MM.1S (cell line): Measurements from ENCODE around the gene DNMT3A.

ENCODE experiments used
- DNase-seq: peaks from one replicate; pipeline ENCODE4 v3.0.0-alpha.2; 2015
- H2AFZ ChIP-seq: fragments of 300-600 bp; sonication (generic); 2 replicates; pipeline ENCODE4 v1.6.0; 2016; ENCODE audit warnings: antibody characterized with exemption, low read length
- H3F3A ChIP-seq: fragments of 300-600 bp; sonication (generic); 2 replicates; pipeline ENCODE4 v1.6.1; 2016; ENCODE audit warnings: mild to moderate bottlenecking, antibody characterized with exemption, low read length, moderate library complexity, mixed read lengths; ENCODE audit not compliant: insufficient read depth
- H3K27ac ChIP-seq: fragments of 300-600 bp; sonication (generic); 2 replicates; pipeline ENCODE4 v1.5.1; 2016; ENCODE audit warnings: mild to moderate bottlenecking, low read length
- H3K27me3 ChIP-seq: fragments of 300-600 bp; sonication (generic); replicated peaks from 2 replicates; pipeline ENCODE4 v1.6.0; 2016; ENCODE audit warnings: low read length; ENCODE audit not compliant: insufficient read depth
- H3K36me3 ChIP-seq: fragments of 300-600 bp; sonication (generic); replicated peaks from 2 replicates; pipeline ENCODE4 v1.6.1; 2016; ENCODE audit warnings: mild to moderate bottlenecking, low read length, mixed read lengths; ENCODE audit not compliant: insufficient read depth
- H3K4me1 ChIP-seq: fragments of 300-600 bp; sonication (generic); 2 replicates; pipeline ENCODE4 v1.6.1; 2016; ENCODE audit warnings: low read length, mixed read lengths
- H3K4me2 ChIP-seq: fragments of 300-600 bp; sonication (generic); 2 replicates; pipeline ENCODE4 v1.6.0; 2016; ENCODE audit warnings: low read depth, low read length
- H3K4me3 ChIP-seq: fragments of 300-600 bp; sonication (generic); 2 replicates; pipeline ENCODE4 v1.5.1; 2016; ENCODE audit warnings: low read length, mixed read lengths
- H3K79me2 ChIP-seq: fragments of 300-600 bp; sonication (generic); 2 replicates; pipeline ENCODE4 v1.6.1; 2016; ENCODE audit warnings: mixed run types, low read length, mixed read lengths
- H3K9ac ChIP-seq: fragments of 300-600 bp; sonication (generic); 2 replicates; pipeline ENCODE4 v1.6.1; 2016; ENCODE audit warnings: low read length, mixed read lengths
- H3K9me2 ChIP-seq: fragments of 300-600 bp; sonication (generic); replicated peaks from 2 replicates; pipeline ENCODE4 v1.6.1; 2016; ENCODE audit warnings: mild to moderate bottlenecking, low read length, mixed read lengths; ENCODE audit not compliant: insufficient read depth
- H3K9me3 ChIP-seq: fragments of 300-600 bp; sonication (generic); replicated peaks from 2 replicates; pipeline ENCODE4 v1.6.1; 2016; ENCODE audit warnings: mild to moderate bottlenecking, low read length, mixed read lengths; ENCODE audit not compliant: insufficient read depth
- H4K20me1 ChIP-seq: fragments of 300-600 bp; sonication (generic); 2 replicates; pipeline ENCODE4 v1.6.1; 2016; ENCODE audit warnings: mild to moderate bottlenecking, low read length, moderate library complexity, mixed read lengths; ENCODE audit not compliant: insufficient read depth
- EZH2 ChIP-seq: fragments of 300-600 bp; sonication (generic); optimal IDR thresholded peaks from 2 replicates; pipeline ENCODE3; 2017; ENCODE audit warnings: low read depth, mild to moderate bottlenecking, antibody characterized with exemption, low read length, mixed read lengths
- EZH2phosphoT487 ChIP-seq: fragments of 300-600 bp; sonication (generic); IDR thresholded peaks from 2 replicates; pipeline ENCODE4 v1.6.1; 2018; ENCODE audit warnings: antibody characterized with exemption, low read length
- TF ChIP-seq, protein P1 (sequence below): fragments of 300-600 bp; sonication (generic); IDR thresholded peaks from 2 replicates; pipeline ENCODE4 v1.5.1; 2016; ENCODE audit warnings: antibody characterized with exemption, low read length, mixed read lengths

The DNMT3A gene

DNA sequence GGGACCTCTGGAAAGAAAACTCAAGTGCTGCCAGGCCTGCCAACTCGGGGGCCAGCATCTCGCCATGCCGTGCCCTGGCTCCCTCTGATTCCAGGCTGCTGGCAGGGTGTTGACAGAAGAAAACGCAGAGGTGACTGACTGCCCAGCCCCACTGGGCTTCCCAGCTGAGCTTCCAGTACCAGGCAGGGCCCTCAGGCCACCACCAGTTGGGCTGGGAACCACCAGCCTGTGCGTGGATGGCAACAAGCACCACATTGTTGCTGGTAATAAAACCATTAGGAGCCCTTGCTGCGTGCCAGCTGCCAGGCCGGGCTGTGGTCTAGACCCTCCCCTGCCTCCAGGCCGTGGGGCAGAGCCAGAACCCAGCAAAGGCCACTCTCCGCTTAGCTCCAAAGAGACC lies 9.2 kb downstream of the DNMT3A start:
- no peaks in the 10 kb centered on the region for H3F3A ChIP-seq
- peaks cover 5% of the 10 kb centered on the region for H3K79me2 ChIP-seq
- DNase-seq = no peak
- no peaks in the 10 kb centered on the region for H3K4me1 ChIP-seq
- no peaks in the 10 kb centered on the region for H3K27me3 ChIP-seq
- TF ChIP-seq EZH2phosphoT487 = no peak
- TF ChIP-seq EZH2 = no peak
- TF ChIP-seq, protein P1, sequence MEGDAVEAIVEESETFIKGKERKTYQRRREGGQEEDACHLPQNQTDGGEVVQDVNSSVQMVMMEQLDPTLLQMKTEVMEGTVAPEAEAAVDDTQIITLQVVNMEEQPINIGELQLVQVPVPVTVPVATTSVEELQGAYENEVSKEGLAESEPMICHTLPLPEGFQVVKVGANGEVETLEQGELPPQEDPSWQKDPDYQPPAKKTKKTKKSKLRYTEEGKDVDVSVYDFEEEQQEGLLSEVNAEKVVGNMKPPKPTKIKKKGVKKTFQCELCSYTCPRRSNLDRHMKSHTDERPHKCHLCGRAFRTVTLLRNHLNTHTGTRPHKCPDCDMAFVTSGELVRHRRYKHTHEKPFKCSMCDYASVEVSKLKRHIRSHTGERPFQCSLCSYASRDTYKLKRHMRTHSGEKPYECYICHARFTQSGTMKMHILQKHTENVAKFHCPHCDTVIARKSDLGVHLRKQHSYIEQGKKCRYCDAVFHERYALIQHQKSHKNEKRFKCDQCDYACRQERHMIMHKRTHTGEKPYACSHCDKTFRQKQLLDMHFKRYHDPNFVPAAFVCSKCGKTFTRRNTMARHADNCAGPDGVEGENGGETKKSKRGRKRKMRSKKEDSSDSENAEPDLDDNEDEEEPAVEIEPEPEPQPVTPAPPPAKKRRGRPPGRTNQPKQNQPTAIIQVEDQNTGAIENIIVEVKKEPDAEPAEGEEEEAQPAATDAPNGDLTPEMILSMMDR = no peak
- H3K4me3 ChIP-seq = no peak overlapping the region
- no peak overlapping the region for H2AFZ ChIP-seq
- H4K20me1 ChIP-seq = no peaks in the 10 kb centered on the region; the same call in 1 of the 2 replicates
- no peaks in the 10 kb centered on the region for H3K9me3 ChIP-seq
- H3K36me3 ChIP-seq = no peaks in the 10 kb centered on the region
- no peak overlapping the region for H3K27ac ChIP-seq
- no peaks in the 10 kb centered on the region for H3K9me2 ChIP-seq
- H3K9ac ChIP-seq = no peak overlapping the region
- no peak overlapping the region for H3K4me2 ChIP-seq

DNA sequence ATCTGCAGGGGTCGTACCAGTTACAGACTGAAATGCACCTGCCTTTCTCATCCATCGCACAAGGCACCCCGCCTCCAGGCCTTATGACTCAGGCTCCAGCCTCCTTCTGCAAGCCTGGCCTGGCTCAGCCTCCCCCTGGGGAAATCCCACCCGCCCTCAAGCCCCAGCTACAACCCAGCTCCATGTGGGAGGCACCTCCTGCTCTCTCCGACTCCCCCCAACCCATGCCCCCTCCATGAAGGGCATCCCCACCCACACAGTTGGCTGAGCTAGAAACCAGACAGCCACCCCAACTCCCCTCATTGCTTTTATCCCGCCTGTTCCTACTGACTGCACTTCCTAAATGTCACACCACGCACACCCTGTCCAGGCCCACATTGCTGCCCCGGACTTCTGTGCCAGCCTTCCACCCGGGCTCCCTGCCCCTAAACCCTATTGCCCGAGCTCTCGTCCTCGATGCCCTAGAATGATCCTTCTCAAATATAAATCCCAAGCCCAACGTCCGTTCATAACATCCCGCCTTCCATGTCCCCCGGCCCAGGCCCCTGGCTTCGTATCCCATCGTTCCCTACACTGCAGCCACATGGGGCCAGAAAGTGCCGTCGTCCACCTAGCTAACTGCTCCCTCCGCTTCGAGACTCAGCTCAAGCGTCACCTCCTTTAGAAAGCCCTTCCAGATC lies 9.9 kb downstream of the DNMT3A start:
- Histone ChIP-seq H3K36me3 (no peaks in the 10 kb centered on the region), H3K9me2 (no peaks in the 10 kb centered on the region), H3K4me3 (no peak overlapping the region), H3F3A (no peaks in the 10 kb centered on the region), H3K9ac (no peak overlapping the region), H4K20me1 (no peaks in the 10 kb centered on the region), H3K27ac (no peak overlapping the region), H3K27me3 (no peaks in the 10 kb centered on the region), H2AFZ (no peak overlapping the region), H3K79me2 (peaks cover 5% of the 10 kb centered on the region; the same call in 1 of the 2 replicates), H3K4me2 (no peak overlapping the region), H3K9me3 (no peaks in the 10 kb centered on the region), H3K4me1 (no peaks in the 10 kb centered on the region)
- no peak for DNase-seq
- TF ChIP-seq EZH2 (no peak), EZH2phosphoT487 (no peak)
- TF ChIP-seq, protein P1 = no peak

DNA sequence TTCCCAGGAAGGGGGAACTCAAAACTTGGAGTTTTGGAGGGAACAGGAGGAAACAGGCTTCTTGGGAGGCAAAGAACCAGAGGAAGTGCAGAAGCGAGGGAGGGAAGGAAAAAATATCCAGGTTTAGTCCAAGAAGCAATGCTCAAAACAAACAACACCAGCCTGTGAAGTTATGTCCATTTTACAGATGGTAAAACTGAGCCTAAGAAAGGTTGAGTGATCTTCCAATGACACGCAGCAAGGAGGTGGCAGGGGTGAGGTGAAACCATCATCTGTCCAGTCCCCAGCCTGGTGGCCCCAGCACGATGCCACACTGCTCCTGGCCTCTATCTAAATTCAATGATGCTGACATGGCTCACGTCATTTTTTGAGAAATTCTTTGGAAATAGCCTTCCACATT lies 10.8 kb downstream of the DNMT3A start:
- Histone ChIP-seq H3K27ac (no peak overlapping the region), H3K9me3 (no peaks in the 10 kb centered on the region), H3K27me3 (no peaks in the 10 kb centered on the region), H3K9me2 (no peaks in the 10 kb centered on the region), H3K36me3 (no peaks in the 10 kb centered on the region), H2AFZ (no peak overlapping the region), H3K4me1 (no peaks in the 10 kb centered on the region), H3K4me2 (no peak overlapping the region), H3K9ac (no peak overlapping the region), H3K79me2 (peaks cover 5% of the 10 kb centered on the region; the same call in 1 of the 2 replicates), H3F3A (no peaks in the 10 kb centered on the region), H4K20me1 (no peaks in the 10 kb centered on the region), H3K4me3 (no peak overlapping the region)
- no peak for DNase-seq
- TF ChIP-seq EZH2 = no peak
- TF ChIP-seq, protein P1 = no peak
- no peak for TF ChIP-seq EZH2phosphoT487
